NCI-H345 treated with DMSO at 0.1 percent for 48 hours (cell line): ENCODE data around the gene TP53RK.

Source experiments
- DNase-seq: peaks from one replicate; lab custom pipeline; 2025; ENCODE audit not compliant: unreplicated experiment; lab: John Stamatoyannopoulos, UW

The TP53RK gene

GRCh38 chr20:46666306-46666705 lies 22.9 kb downstream of the TP53RK start:
- no peak for DNase-seq

DNA sequence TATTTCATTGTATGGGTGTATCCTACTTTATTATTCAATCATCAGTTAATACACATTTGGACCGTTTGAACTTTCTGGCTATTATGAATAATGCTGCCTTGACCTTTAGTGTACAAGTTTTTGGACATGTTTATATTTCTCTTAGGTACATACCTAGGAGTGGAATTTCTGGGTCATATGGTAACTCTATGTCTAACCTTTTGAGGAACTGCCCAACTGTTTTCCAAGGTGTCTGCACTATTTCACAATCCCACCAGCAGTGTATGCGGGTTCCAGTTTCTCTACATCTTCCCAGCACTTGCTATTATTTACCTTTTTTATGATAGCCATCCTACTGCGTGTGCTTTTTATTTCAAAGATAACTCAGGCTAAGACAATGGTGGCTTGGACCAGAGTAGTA lies 23.6 kb downstream of the TP53RK start:
- DNase-seq = no peak

DNA sequence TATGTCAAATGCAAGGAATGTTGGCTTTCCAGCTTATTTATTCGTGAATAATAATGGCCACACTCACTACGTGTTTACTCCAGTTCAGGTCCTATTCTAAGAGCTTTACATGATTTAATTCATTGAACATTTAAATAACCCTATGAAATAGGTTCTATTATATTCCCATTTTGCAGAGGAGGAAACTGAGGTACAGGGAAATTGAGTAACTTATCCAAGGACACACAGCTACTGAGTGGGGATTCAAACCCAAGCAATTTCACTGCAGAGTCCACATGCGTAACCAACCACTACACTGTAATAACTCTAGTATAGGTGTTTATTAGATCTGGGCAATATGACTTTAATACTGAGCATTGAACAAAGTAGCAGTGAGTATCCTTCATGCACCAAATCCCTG lies 25.7 kb downstream of the TP53RK start:
- DNase-seq = no peak

DNA sequence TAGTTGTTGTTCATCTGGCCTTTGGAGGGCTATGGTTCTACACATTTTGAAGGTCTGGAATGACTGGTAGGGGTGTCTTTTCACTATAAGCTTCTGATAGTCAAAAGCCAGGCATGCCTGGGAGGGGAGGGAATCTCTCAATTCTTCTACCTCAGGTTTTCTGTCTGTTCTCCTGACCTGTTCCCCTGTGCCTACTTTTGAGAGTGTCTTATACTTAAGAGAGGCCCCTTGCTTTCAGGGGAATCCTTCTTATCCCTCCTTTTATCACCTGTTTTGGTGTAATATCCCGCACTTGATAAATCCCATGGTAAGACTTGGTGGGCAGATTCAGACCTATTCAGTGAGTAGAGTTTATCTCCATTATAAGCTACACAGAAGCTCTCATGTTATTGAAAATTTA lies 27.6 kb downstream of the TP53RK start:
- no peak for DNase-seq

DNA sequence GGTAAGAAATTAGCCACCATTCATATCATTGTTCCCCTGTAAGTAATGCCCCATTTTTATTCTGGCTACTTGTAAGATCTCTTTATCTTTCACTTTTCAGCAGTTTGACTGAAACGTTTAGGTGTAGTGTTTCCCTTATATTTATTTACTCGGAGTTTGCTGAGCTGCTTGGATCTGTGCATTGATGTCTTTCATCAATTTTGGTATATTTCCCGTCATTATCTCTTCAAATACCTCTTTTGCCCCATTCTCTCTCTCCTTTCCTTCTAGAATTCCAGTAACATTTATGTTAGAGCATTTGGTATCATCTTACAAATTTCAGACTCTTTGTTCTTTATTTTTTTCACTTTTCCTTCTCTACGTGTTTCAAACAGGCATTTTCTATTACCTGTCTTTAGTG lies 28.8 kb downstream of the TP53RK start:
- no peak for DNase-seq

GRCh38 chr20:46657618-46658017 lies 31.6 kb downstream of the TP53RK start:
- DNase-seq = no peak

- no peak for DNase-seq
Measured at GRCh38 chr20:46657137-46657536, 32.1 kb downstream of the TP53RK start.

GRCh38 chr20:46652699-46653098 lies 36.5 kb downstream of the TP53RK start:
- no peak for DNase-seq

GRCh38 chr20:46651091-46651962 lies 37.9 kb downstream of the TP53RK start, which contains the start of gene SLC13A3:
TSS of gene SLC13A3 (minus strand) at chr20:46651459. CDS start at chr20:46651421, 38 bp downstream.
- no peak for DNase-seq

DNA sequence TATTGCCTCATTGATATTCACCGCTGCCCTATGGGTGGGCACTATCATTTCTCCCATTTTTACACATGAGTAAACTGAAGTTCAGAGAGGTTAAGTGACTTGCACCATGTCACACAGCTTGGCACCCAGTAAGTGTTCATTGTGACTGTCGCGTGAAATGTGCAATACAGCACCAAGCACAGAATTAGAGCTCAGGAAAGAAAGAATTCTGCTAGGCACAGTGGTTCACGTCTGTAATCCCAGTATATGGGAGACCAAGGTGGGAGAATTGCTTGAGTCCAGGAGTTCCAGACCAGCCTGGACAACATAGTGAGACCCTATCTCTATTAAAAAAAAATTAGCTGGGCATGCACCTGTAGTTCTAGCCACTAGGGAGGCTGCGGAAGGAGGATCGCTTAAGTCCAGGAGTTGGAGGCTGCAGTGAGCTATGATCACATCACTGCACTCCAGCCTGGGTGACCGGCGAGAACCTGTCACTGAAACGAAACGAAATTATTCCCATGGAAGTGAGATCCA lies 38.6 kb downstream of the TP53RK start:
- no peak for DNase-seq

GRCh38 chr20:46649965-46650542 lies 39.2 kb downstream of the TP53RK start:
- DNase-seq = no peak

GRCh38 chr20:46649650-46649949 lies 39.6 kb downstream of the TP53RK start:
- no peak for DNase-seq

DNA sequence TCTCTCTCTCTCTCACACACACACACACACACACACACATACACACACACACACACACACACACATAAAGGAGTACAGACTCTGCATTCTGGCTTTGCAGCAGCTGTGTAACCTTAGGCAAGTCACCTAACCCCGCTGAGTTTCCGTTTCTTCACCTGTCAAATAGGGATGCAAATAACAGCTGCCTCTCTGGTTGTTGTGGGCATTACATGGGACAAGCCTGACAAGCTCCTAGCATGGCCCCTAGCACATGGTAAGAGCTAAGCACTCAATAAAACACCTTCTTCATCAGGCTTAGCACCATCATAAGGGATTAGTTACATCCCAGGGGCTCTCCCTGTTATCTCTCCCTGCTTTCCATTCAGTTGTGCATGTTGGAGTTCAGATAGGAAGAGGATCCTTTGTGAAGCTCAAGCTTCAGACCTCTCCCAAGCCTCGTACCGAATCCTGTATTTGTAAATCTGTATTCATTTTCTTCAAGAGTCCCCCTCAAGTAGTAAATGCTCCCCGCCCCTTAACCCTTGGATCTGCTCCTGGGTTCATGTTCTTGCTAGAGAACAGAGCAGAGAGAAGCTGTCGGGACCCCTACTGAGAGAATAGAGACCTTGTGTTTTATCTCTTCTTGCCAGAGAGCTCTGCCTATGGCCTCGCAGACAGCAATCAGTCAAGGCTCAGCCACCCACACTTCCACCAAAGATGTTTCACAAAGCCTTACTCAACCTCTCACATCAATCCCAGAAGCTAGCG lies 40.2 kb downstream of the TP53RK start:
- no peak for DNase-seq

GRCh38 chr20:46647469-46647868 lies 41.8 kb downstream of the TP53RK start:
- no peak for DNase-seq

DNA sequence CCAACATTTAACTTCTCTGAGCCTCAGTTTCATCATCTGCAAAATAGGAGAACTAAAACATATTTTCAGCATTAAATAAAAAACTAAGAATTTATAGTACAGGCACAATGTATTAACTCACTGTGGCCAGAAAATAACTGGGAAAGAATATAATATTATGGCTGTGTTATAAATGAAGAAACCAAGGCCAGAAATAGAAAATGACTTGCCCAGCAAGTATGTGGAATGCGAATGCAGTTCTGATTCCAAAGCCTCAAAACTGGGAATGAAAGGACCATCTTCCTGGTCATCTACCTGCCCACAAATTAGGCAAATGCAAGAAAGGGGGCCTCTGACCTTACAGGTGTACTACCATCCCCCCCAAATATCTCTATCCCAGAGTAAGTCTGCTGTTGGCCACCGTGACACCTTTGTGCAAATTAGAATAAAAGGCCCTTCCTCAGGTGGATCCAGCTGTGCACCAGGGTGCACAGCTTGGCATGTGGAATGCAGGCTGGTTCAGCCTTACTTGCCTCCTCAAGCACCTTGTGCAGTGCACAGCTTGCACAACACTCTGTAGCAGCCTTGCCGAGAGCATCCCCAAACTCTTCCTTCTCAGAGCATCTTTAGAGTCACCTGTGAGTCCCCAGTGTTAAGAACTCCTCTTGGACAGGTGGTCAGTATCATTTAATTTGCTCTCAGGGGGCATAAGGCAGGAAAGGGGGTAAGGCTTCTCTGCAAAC lies 42.4 kb downstream of the TP53RK start:
- DNase-seq = no peak

DNA sequence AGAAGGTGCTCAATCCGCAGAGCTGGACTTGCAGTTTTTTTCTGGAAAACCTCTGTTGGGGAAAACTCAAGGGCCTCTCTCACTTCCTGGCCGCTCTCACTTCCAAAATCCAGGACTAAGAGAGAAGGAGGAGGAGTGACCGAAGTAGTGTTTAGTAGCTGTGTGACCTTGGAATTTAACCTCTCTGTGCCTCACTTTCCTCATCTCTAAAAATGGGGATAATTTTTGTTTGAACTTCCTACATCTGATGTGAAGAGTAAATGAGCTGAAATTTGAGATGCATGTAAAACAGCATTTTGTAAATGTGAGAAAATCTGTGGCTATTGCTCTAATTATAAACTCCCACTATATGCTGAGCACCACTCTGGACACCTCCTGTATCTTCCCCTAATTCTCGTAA lies 43.1 kb downstream of the TP53RK start:
- no peak for DNase-seq

DNA sequence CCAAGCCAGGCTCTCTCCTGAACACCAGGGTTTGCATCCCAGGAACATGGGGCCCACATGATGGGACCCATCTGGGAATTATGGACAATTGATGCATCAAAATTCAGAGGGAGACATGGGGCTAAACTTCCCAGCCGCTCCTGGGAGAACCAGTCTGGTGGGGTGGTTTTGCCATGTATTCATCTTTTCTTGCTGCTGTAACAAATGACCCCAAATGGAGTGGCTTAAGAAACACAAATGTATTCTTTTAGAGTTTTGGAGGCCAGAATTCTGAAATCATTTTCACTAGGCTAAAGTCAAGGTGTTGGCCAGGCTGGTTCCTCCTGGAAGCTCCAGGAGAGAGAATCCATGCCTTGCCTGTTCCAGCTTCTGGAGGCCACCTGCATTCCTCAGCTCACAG lies 44.5 kb downstream of the TP53RK start:
- DNase-seq = no peak

DNA sequence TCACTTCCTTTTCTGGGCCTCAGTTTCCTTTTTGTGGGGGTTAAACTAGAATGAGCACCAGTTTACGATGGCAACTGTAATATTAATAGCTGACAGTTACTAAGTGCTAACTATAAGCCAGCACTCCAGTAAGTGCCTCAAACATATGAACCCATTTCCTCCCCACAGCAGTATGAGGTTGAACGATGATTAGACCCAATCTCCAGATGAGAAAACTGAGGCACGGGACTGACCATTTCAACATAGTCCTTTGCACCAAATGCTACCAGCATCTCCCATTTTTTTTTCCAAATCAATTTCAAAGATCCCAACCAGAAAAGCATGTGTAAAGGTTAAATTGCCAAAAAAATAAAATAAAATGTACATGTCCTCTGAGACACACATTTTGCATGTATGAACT lies 45.1 kb downstream of the TP53RK start:
- DNase-seq = no peak

- DNase-seq = no peak
Measured at GRCh38 chr20:46642969-46643343, 46.3 kb downstream of the TP53RK start.

GRCh38 chr20:46642265-46642968 lies 46.8 kb downstream of the TP53RK start:
- DNase-seq = no peak

GRCh38 chr20:46641424-46641823 lies 47.8 kb downstream of the TP53RK start:
- no peak for DNase-seq
